HCT116 (cell line): ENCODE results near the gene DCAF6. TPM values are rescaled to one million over a fixed set of nuclear protein-coding genes. Genes with fewer than 3 reads are reported as not detected.

Source experiments
- ATAC-seq: fragments of 200-7000 bp; cut with Tn5 transposase; 2 replicates; pipeline ENCODE4 v1.9.1; 2020; ENCODE audit warnings: mild to moderate bottlenecking, moderate library complexity
- BruUV-seq: library from RNA; stranded (reverse); fragments of 400-500 nt; replicated peaks from 2 replicates; lab custom pipeline; 2021; lab: Mats Ljungman, UMichigan
- CTCF ChIA-PET: fragments of 300-600 bp; sonication (Branson Sonifier 250); formaldehyde crosslinking; loops from one replicate; lab custom pipeline; 2021; ENCODE audit warnings: antibody characterized with exemption; lab: Charles Lee
- POLR2A ChIA-PET: fragments of 300-600, 350-600 bp; sonication (Branson Sonifier 250); formaldehyde crosslinking; loops from one replicate; lab custom pipeline; 2021; ENCODE audit warnings: antibody characterized with exemption; lab: Charles Lee
- RAD21 ChIA-PET, 2 experiments: fragments of 300-600 bp; sonication (Branson Sonifier 250); formaldehyde crosslinking; loops; one replicate each; lab custom pipeline; 2023; ENCODE audit warnings: low total read pairs in 2 of 2; ENCODE audit not compliant: uncharacterized antibody in 2 of 2, unreplicated experiment in 2 of 2, low non-redundant PET in 1 of 2; lab: Charles Lee
- DNase-seq: peaks from one replicate; pipeline ENCODE4 v3.0.0-alpha.2; 2010; ENCODE audit warnings: low read depth, low spot score
- H2AFZ ChIP-seq: fragments of 200-600 bp; shearing (Covaris generic), sonication (generic); 2 replicates; pipeline ENCODE4 v1.6.1; 2017; ENCODE audit warnings: low read depth, mixed run types, mixed read lengths, antibody characterized with exemption, low read length; ENCODE audit not compliant: poor library complexity, severe bottlenecking
- H3K27ac ChIP-seq: 2 replicates; pipeline ENCODE4 v1.5.1; 2012; ENCODE audit warnings: low read depth, low read length
- H3K27me3 ChIP-seq: fragments of 200-600 bp; sonication (generic); 2 replicates; pipeline ENCODE4 v1.6.1; 2016; ENCODE audit warnings: mixed run types, low read length, mixed read lengths; ENCODE audit not compliant: insufficient read depth
- H3K36me3 ChIP-seq, 2 experiments: fragments of 200-500 bp in 1 of 2; fragments of 200-600 bp in 1 of 2; sonication (Bioruptor generic) in 1 of 2; sonication (generic) in 1 of 2; 2 replicates each; pipeline versions ENCODE4 v1.5.1 to v1.6.1; 2014 to 2016; ENCODE audit warnings: low read length in 2 of 2, inconsistent platforms in 1 of 2, mixed read lengths in 1 of 2, mixed run types in 1 of 2; ENCODE audit not compliant: insufficient read depth in 2 of 2, control insufficient read depth in 1 of 2
- H3K4me1 ChIP-seq, 2 experiments: fragments of 200-600 bp in 1 of 2; sonication (generic) in 1 of 2; 2 replicates each; pipeline versions ENCODE4 v1.5.1 to v1.6.1; 2012 to 2017; ENCODE audit warnings: low read length in 2 of 2, inconsistent platforms in 1 of 2, mild to moderate bottlenecking in 1 of 2, mixed read lengths in 1 of 2, mixed run types in 1 of 2, moderate library complexity in 1 of 2; ENCODE audit not compliant: insufficient read depth in 2 of 2, control insufficient read depth in 1 of 2
- H3K4me2 ChIP-seq: fragments of 200-600 bp; sonication (generic); 2 replicates; pipeline ENCODE4 v1.6.1; 2017; ENCODE audit warnings: mixed run types, low read length, mixed read lengths
- H3K4me3 ChIP-seq, 2 experiments: fragments of 200-600 bp in 1 of 2; sonication (generic) in 1 of 2; replicated peaks in 1 of 2; 2 replicates each; pipeline ENCODE4 v1.5.1; 2011 to 2016; ENCODE audit warnings: low read length in 2 of 2, control low read depth in 1 of 2, low read depth in 1 of 2, mild to moderate bottlenecking in 1 of 2, mixed read lengths in 1 of 2, mixed run types in 1 of 2
- H3K79me2 ChIP-seq: fragments of 200-600 bp; sonication (generic); 2 replicates; pipeline ENCODE4 v1.6.1; 2017; ENCODE audit warnings: mild to moderate bottlenecking, mixed run types, low read length, moderate library complexity, mixed read lengths; ENCODE audit not compliant: insufficient read depth
- H3K9ac ChIP-seq: fragments of 200-600 bp; sonication (generic); 2 replicates; pipeline ENCODE4 v1.6.1; 2016; ENCODE audit warnings: low read length, mixed read lengths
- H3K9me2 ChIP-seq: fragments of 200-600 bp; sonication (generic), shearing (Covaris generic); 2 replicates; pipeline ENCODE4 v1.6.1; 2017; ENCODE audit warnings: mixed run types, mild to moderate bottlenecking, moderate library complexity; ENCODE audit not compliant: insufficient read depth
- H3K9me3 ChIP-seq, 2 experiments: fragments of 200-500 bp in 1 of 2; fragments of 200-600 bp in 1 of 2; sonication (Bioruptor generic) in 1 of 2; sonication (generic) in 1 of 2; 2 replicates each; pipeline ENCODE4 v1.6.1; 2014 to 2017; ENCODE audit warnings: low read length in 2 of 2, mixed read lengths in 2 of 2, inconsistent platforms in 1 of 2, low read depth in 1 of 2, mild to moderate bottlenecking in 1 of 2, mixed run types in 1 of 2, moderate library complexity in 1 of 2; ENCODE audit not compliant: control insufficient read depth in 1 of 2, insufficient read depth in 1 of 2
- H4K20me1 ChIP-seq: fragments of 200-600 bp; sonication (generic), shearing (Covaris generic); 2 replicates; pipeline ENCODE4 v1.6.1; 2017; ENCODE audit warnings: mixed run types, mild to moderate bottlenecking, moderate library complexity; ENCODE audit not compliant: insufficient read depth
- CBX3 ChIP-seq: IDR thresholded peaks from 2 replicates; pipeline ENCODE4 v1.6.1; 2012; ENCODE audit warnings: low read depth
- ELF1 ChIP-seq: IDR thresholded peaks from 2 replicates; pipeline ENCODE4 v1.6.1; 2012; ENCODE audit warnings: low read depth, borderline replicate concordance
- EZH2phosphoT487 ChIP-seq: fragments of 200-600 bp; IDR thresholded peaks from 2 replicates; pipeline ENCODE4 v1.6.1; 2018; ENCODE audit warnings: antibody characterized with exemption, borderline replicate concordance
- JUND ChIP-seq: IDR thresholded peaks from 2 replicates; pipeline ENCODE4 v1.6.1; 2012
- POLR2A ChIP-seq: IDR thresholded peaks from 2 replicates; pipeline ENCODE4 v1.7.0; 2011; ENCODE audit warnings: borderline replicate concordance; ENCODE audit not compliant: insufficient read depth, insufficient read length; ENCODE audit errors: extremely low read depth
- POLR2AphosphoS5 ChIP-seq: IDR thresholded peaks from 2 replicates; pipeline ENCODE4 v1.6.1; 2011; ENCODE audit warnings: mild to moderate bottlenecking, low read depth, low read length, moderate library complexity
- RAD21 ChIP-seq: IDR thresholded peaks from 2 replicates; pipeline ENCODE4 v1.6.1; 2012; ENCODE audit warnings: low read depth, mild to moderate bottlenecking
- SIN3A ChIP-seq: IDR thresholded peaks from 2 replicates; pipeline ENCODE4 v1.6.1; 2012; ENCODE audit warnings: low read depth
- SP1 ChIP-seq: IDR thresholded peaks from 2 replicates; pipeline ENCODE4 v1.6.1; 2012; ENCODE audit warnings: low read depth
- SRF ChIP-seq: IDR thresholded peaks from 2 replicates; pipeline ENCODE4 v1.6.1; 2012; ENCODE audit warnings: low read depth
- YY1 ChIP-seq: IDR thresholded peaks from 2 replicates; pipeline ENCODE4 v1.6.1; 2011; ENCODE audit warnings: low read length, low read depth, moderate library complexity, mild to moderate bottlenecking; ENCODE audit not compliant: insufficient replicate concordance; ENCODE audit errors: extremely low read depth
- intact Hi-C: fragments of 100-400 bp; cut with micrococcal nuclease; formaldehyde crosslinking; loops from 2 replicates; pipeline ENCODE4 v1.10.0; 2022
- total RNA-seq: library from RNA; stranded (reverse); gene quantifications from one replicate; pipeline ENCODE4 v1.2.1, GENCODE V29; 2021; ENCODE audit not compliant: unreplicated experiment
- TF ChIP-seq, protein P1 (sequence below): IDR thresholded peaks from 2 replicates; pipeline ENCODE4 v1.6.1; 2011; ENCODE audit warnings: mild to moderate bottlenecking, low read length, moderate library complexity; ENCODE audit not compliant: insufficient replicate concordance; ENCODE audit errors: extremely low read depth
- TF ChIP-seq, protein P2 (sequence below): IDR thresholded peaks from 2 replicates; pipeline ENCODE4 v1.6.1; 2012
- TF ChIP-seq, protein P3 (sequence below): IDR thresholded peaks from 2 replicates; pipeline ENCODE4 v1.6.1; 2012
- TF ChIP-seq, protein P4 (sequence below), 3 experiments: fragments of 200-600 bp in 1 of 3; sonication (generic) in 1 of 3; IDR thresholded peaks in 2 of 3; conservative IDR thresholded peaks in 1 of 3; 2 replicates each; pipeline ENCODE4 v1.5.1; 2012 to 2017; ENCODE audit warnings: low read depth in 2 of 3, low read length in 2 of 3, antibody characterized with exemption in 1 of 3, borderline replicate concordance in 1 of 3, control low read depth in 1 of 3, mild to moderate bottlenecking in 1 of 3, mixed read lengths in 1 of 3, mixed run types in 1 of 3, moderate library complexity in 1 of 3; ENCODE audit not compliant: insufficient read depth in 1 of 3

DCAF6 gene
- total RNA-seq, 1 experiment from 2014 or later = 34.2 TPM

DNA sequence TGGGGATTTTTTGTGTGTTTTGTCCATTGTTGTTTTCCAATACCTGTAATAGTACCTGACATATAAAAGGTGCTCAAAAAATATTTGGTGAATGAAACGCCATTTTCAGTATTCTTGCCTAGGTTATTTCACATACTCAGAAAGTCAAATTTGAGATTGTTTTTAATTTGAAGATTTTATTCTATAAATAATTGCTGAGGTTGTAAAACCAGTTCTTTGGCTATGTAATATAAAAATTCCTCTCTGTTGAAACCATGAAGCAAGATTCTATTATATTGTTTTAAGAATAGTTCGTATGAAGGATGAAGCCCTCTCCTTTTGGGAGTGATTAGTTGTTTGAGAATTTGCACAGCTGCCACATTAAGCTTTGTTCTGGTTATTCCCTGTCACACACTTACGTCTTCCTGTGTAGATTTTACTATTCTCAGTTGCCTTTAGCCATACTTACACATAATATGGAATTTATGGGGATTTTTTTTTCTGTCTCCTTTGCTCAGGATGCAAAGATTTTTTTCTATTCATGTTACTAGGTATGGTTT lies 60.6 kb downstream of the DCAF6 start:
- ATAC-seq (no peak), DNase-seq (no peak)
- no peak overlapping the region for H3K4me2 ChIP-seq
- intact Hi-C loops = no loop called here
- H3K27me3 ChIP-seq = no peaks in the 10 kb centered on the region
- H3K4me3 ChIP-seq = no peak overlapping the region
- no TSS peak for BruUV-seq
- no peaks in the 10 kb centered on the region for H3K9me2 ChIP-seq
- CTCF ChIA-PET = no interaction called here
- no peaks in the 10 kb centered on the region for H3K79me2 ChIP-seq
- no peak overlapping the region for H3K9ac ChIP-seq
- RAD21 ChIA-PET = no interaction called here
- H2AFZ ChIP-seq = no peak overlapping the region
- no peaks in the 10 kb centered on the region for H4K20me1 ChIP-seq
- H3K27ac ChIP-seq = no peak overlapping the region
- peaks cover 0 to 4% of the 10 kb centered on the region in 2 experiments; a peak in 2 of 4 replicates for H3K36me3 ChIP-seq
- no peak for TF ChIP-seq SRF
- no peak for TF ChIP-seq CBX3
- TF ChIP-seq JUND = no peak
- TF ChIP-seq, protein P1, sequence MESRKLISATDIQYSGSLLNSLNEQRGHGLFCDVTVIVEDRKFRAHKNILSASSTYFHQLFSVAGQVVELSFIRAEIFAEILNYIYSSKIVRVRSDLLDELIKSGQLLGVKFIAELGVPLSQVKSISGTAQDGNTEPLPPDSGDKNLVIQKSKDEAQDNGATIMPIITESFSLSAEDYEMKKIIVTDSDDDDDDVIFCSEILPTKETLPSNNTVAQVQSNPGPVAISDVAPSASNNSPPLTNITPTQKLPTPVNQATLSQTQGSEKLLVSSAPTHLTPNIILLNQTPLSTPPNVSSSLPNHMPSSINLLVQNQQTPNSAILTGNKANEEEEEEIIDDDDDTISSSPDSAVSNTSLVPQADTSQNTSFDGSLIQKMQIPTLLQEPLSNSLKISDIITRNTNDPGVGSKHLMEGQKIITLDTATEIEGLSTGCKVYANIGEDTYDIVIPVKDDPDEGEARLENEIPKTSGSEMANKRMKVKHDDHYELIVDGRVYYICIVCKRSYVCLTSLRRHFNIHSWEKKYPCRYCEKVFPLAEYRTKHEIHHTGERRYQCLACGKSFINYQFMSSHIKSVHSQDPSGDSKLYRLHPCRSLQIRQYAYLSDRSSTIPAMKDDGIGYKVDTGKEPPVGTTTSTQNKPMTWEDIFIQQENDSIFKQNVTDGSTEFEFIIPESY = no peak
- TF ChIP-seq, protein P2, sequence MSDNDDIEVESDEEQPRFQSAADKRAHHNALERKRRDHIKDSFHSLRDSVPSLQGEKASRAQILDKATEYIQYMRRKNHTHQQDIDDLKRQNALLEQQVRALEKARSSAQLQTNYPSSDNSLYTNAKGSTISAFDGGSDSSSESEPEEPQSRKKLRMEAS = no peak
- TF ChIP-seq, protein P3, sequence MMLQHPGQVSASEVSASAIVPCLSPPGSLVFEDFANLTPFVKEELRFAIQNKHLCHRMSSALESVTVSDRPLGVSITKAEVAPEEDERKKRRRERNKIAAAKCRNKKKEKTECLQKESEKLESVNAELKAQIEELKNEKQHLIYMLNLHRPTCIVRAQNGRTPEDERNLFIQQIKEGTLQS = no peak
- TF ChIP-seq, protein P4, sequence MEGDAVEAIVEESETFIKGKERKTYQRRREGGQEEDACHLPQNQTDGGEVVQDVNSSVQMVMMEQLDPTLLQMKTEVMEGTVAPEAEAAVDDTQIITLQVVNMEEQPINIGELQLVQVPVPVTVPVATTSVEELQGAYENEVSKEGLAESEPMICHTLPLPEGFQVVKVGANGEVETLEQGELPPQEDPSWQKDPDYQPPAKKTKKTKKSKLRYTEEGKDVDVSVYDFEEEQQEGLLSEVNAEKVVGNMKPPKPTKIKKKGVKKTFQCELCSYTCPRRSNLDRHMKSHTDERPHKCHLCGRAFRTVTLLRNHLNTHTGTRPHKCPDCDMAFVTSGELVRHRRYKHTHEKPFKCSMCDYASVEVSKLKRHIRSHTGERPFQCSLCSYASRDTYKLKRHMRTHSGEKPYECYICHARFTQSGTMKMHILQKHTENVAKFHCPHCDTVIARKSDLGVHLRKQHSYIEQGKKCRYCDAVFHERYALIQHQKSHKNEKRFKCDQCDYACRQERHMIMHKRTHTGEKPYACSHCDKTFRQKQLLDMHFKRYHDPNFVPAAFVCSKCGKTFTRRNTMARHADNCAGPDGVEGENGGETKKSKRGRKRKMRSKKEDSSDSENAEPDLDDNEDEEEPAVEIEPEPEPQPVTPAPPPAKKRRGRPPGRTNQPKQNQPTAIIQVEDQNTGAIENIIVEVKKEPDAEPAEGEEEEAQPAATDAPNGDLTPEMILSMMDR (IDR thresholded peaks at IDR 0.05 in 2 of 3, conservative IDR thresholded peaks at IDR 0.05 in 1 of 3; ENCODE audit: borderline replicate concordance in 1 of 3, insufficient read depth in 1 of 3, low read depth in 2 of 3, low read length in 2 of 3) = no peak
- TF ChIP-seq ELF1 = no peak
- TF ChIP-seq RAD21 = no peak
- no peak for TF ChIP-seq SP1
- no peak for TF ChIP-seq SIN3A
- no peak for TF ChIP-seq POLR2A
- no peak for TF ChIP-seq YY1
- TF ChIP-seq EZH2phosphoT487 = no peak
- no peak for TF ChIP-seq POLR2AphosphoS5
- POLR2A ChIA-PET = no interaction called here
- H3K4me1 ChIP-seq = no peaks in the 10 kb centered on the region
- H3K9me3 ChIP-seq = no peaks in the 10 kb centered on the region
